Breast epithelium (tissue), 3 donors: ENCODE data around the gene MACROD2.

Experiments
- CTCF ChIP-seq, 3 donors: fragments of 450-650 bp; IDR thresholded peaks; one replicate each; pipeline ENCODE4 v1.5.1; 2016 to 2017; ENCODE audit warnings: antibody characterized with exemption in 3 of 3, mild to moderate bottlenecking in 3 of 3, moderate library complexity in 3 of 3
- POLR2A ChIP-seq: fragments of 450-650 bp; IDR thresholded peaks from one replicate; pipeline ENCODE4 v1.6.1; 2016; ENCODE audit warnings: antibody characterized with exemption, mild to moderate bottlenecking, moderate library complexity

- TF ChIP-seq POLR2A (no peak), CTCF (IDR thresholded peaks at IDR 0.05) (no peak)
These were observed 2033.6 kb downstream of the MACROD2 start for GRCh38 chr20:16028923-16029322.
